ENCODE measurements around the gene GABRB1. TPM values are rescaled to one million over a fixed set of nuclear protein-coding genes. Genes with fewer than 3 reads are reported as not detected.

Gene GABRB1
- polyA plus RNA-seq, 2 of the 4 experiments (the other 2 are of a cell fraction), result not detected

- CTCF ChIA-PET, result interaction anchor here (0.8 kb wide), 1 partner anchor 1741 kb away, joined by 3 read pairs; no protein-coding TSS in a partner anchor
- Histone ChIP-seq H3K4me3 (no peak overlapping the region), H3K9me3 (no peaks in the 10 kb centered on the region), H3K4me2 (no peak overlapping the region), H3K27ac (no peak overlapping the region), H3K4me1 (no peaks in the 10 kb centered on the region)
- FAIRE-seq, result no peak
- no peak for DNase-seq (ENCODE audit: low read depth in 1 of 2, low spot score in 1 of 2)
- POLR2A ChIA-PET, result no interaction called here
- WGBS (ENCODE audit: missing lambda C conversion rate), result 18% methylated on average over 2 of the region's 2 CpGs
- TF ChIP-seq MYC (IDR thresholded peaks at IDR 0.05; ENCODE audit: borderline replicate concordance, low read length), result no peak
- no peak for TF ChIP-seq HDAC2 (IDR thresholded peaks at IDR 0.05)
- no peak for TF ChIP-seq BCL3 (IDR thresholded peaks at IDR 0.05)
- TF ChIP-seq POLR2A (IDR thresholded peaks at IDR 0.05; ENCODE audit: low read length), result no peak
- TF ChIP-seq PBX3 (IDR thresholded peaks at IDR 0.05), result no peak
- TF ChIP-seq JUN (IDR thresholded peaks at IDR 0.05), result no peak
- no peak for TF ChIP-seq REST (IDR thresholded peaks at IDR 0.05)
- TF ChIP-seq CEBPB (IDR thresholded peaks at IDR 0.05), result no peak
- no peak for TF ChIP-seq HOXB5 (CRISPR knock-in tag; IDR thresholded peaks at IDR 0.05)
- no peak for TF ChIP-seq MAFK (IDR thresholded peaks at IDR 0.05; ENCODE audit: partially characterized antibody)
- no peak for TF ChIP-seq RARB (CRISPR knock-in tag; IDR thresholded peaks at IDR 0.05)
- TF ChIP-seq RCOR1 (IDR thresholded peaks at IDR 0.05; ENCODE audit: low read depth, low read length), result no peak
- no peak for TF ChIP-seq SMC3 (IDR thresholded peaks at IDR 0.05)
- no peak for TF ChIP-seq HOXA7 (CRISPR knock-in tag; IDR thresholded peaks at IDR 0.05)
- no peak for TF ChIP-seq FOSL2 (IDR thresholded peaks at IDR 0.05)
- TF ChIP-seq FOSL2 (CRISPR knock-in tag; IDR thresholded peaks at IDR 0.05), result no peak
- ATAC-seq, result no peak
These were observed 181.7 kb downstream of the GABRB1 start for GRCh38 chr4:47213106-47213505.

GRCh38 chr4:47213539-47213938, 182.2 kb downstream of the GABRB1 start:
- Histone ChIP-seq H3K4me3 (no peak overlapping the region), H3K4me2 (no peak overlapping the region), H3K4me1 (no peaks in the 10 kb centered on the region), H3K27ac (no peak overlapping the region), H3K9me3 (no peaks in the 10 kb centered on the region)
- FAIRE-seq (no peak), DNase-seq (ENCODE audit: low read depth in 1 of 2, low spot score in 1 of 2) (no peak), ATAC-seq (no peak)
- no peak for TF ChIP-seq FOXS1 (CRISPR knock-in tag; IDR thresholded peaks at IDR 0.05)
- no peak for TF ChIP-seq HMGXB4 (CRISPR knock-in tag; IDR thresholded peaks at IDR 0.05; ENCODE audit: borderline replicate concordance)
- TF ChIP-seq CBX2 (IDR thresholded peaks at IDR 0.05; ENCODE audit: borderline replicate concordance, low read depth), result no peak
- TF ChIP-seq HEYL (CRISPR knock-in tag; IDR thresholded peaks at IDR 0.05), result no peak
- no peak for TF ChIP-seq CHD2 (IDR thresholded peaks at IDR 0.05; ENCODE audit: low read length, partially characterized antibody)
- WGBS (ENCODE audit: missing lambda C conversion rate), result 29% methylated on average over 1 of the region's 1 CpG
- ChIA-PET POLR2A (no interaction called here), CTCF (interaction anchor here (0.8 kb wide), 1 partner anchor 1742 kb away, joined by 3 read pairs; no protein-coding TSS in a partner anchor)
